ENCODE measurements around the gene KCTD15. TPM values are rescaled to one million over a fixed set of nuclear protein-coding genes. Genes with fewer than 3 reads are reported as not detected.

Gene KCTD15
- total RNA-seq, 1 experiment from 2014 or later: 59.9 TPM

DNA sequence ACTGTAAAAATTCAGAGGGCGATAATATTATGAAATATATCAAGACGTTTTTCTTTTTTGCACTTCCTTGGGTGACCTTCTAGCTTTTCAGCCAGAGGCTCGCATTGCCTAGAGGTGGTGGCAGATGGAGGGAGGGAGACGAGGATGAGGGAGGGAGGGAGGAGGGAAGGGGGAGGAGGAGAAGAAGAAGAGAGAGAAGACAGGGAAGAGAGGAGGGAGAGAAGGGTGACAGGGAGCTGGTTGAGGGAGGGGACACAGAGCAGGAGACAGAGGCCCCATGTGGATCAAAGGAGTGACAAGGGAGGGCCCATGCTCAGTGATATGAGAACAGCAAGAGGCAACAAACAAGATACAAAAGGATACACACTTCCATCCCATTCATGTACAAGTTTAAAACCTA, 8.0 kb upstream of the KCTD15 start:
- Mint-ChIP-seq H3K9me3 (no peaks in the 10 kb centered on the region), H3K27me3 (ENCODE audit: low read depth) (peaks cover 19% of the 10 kb centered on the region), H3K4me1 (peaks cover 6 to 18% of the 10 kb centered on the region in 2 experiments), H3K36me3 (ENCODE audit: insufficient read depth in 1 of 3, low read depth in 3 of 3) (no peaks in the 10 kb centered on the region), H3K4me3 (no peak overlapping the region), H3K27ac (no peak overlapping the region)
- Histone ChIP-seq H3K23ac (ENCODE audit: insufficient read length, low read depth, low read length) (no peak overlapping the region), H3K9ac (ENCODE audit: extremely low read depth, insufficient read length, low read length) (no peak overlapping the region), H2BK20ac (ENCODE audit: low read depth, low read length, poor library complexity, severe bottlenecking) (no peak overlapping the region), H3K4me2 (ENCODE audit: insufficient read depth, insufficient read length, low read length) (no peak overlapping the region), H4K20me1 (ENCODE audit: control insufficient read depth, insufficient read depth, insufficient read length) (peaks cover 2% of the 10 kb centered on the region), H3K27ac (ENCODE audit: insufficient read length, low read depth, low read length) (no peak overlapping the region), H3K4me1 (ENCODE audit: insufficient read depth, low read length) (no peaks in the 10 kb centered on the region), H4K8ac (replicated peaks; ENCODE audit: insufficient read length, low read depth, low read length) (no peak overlapping the region), H2BK120ac (ENCODE audit: low read depth, low read length, poor library complexity, severe bottlenecking) (no peak overlapping the region), H2BK5ac (ENCODE audit: insufficient read length, low read length) (no peak overlapping the region), H2AFZ (ENCODE audit: low read length) (no peak overlapping the region), H3K23me2 (ENCODE audit: insufficient read length, low read depth, low read length, poor library complexity, severe bottlenecking) (no peaks in the 10 kb centered on the region), H4K91ac (ENCODE audit: insufficient read length, low read depth, low read length) (no peak overlapping the region), H3T11ph (ENCODE audit: low read length) (no peak overlapping the region), H2BK12ac (ENCODE audit: insufficient read length, low read depth, low read length) (no peak overlapping the region), H3K14ac (ENCODE audit: insufficient read depth, low read length) (no peak overlapping the region), H3K79me1 (ENCODE audit: insufficient read depth, low read depth, low read length, poor library complexity, severe bottlenecking) (no peaks in the 10 kb centered on the region), H3K79me2 (ENCODE audit: insufficient read depth, low read length) (no peaks in the 10 kb centered on the region), H2BK15ac (ENCODE audit: low read depth, low read length) (no peak overlapping the region), H2AK5ac (ENCODE audit: insufficient read length, low read length) (no peak overlapping the region), H3K27me3 (ENCODE audit: insufficient read depth, low read length) (no peaks in the 10 kb centered on the region), H3K56ac (ENCODE audit: insufficient read length, low read depth, low read length) (no peak overlapping the region), H3K18ac (ENCODE audit: insufficient read length, low read depth, low read length) (no peak overlapping the region), H4K5ac (ENCODE audit: insufficient read length, low read depth, low read length) (no peak overlapping the region), H3K9me3 (ENCODE audit: control insufficient read depth, low read depth, low read length) (no peaks in the 10 kb centered on the region), H3K4ac (ENCODE audit: low read depth, low read length) (no peak overlapping the region)
- DNase-seq: no peak
- TF ChIP-seq, protein P1, sequence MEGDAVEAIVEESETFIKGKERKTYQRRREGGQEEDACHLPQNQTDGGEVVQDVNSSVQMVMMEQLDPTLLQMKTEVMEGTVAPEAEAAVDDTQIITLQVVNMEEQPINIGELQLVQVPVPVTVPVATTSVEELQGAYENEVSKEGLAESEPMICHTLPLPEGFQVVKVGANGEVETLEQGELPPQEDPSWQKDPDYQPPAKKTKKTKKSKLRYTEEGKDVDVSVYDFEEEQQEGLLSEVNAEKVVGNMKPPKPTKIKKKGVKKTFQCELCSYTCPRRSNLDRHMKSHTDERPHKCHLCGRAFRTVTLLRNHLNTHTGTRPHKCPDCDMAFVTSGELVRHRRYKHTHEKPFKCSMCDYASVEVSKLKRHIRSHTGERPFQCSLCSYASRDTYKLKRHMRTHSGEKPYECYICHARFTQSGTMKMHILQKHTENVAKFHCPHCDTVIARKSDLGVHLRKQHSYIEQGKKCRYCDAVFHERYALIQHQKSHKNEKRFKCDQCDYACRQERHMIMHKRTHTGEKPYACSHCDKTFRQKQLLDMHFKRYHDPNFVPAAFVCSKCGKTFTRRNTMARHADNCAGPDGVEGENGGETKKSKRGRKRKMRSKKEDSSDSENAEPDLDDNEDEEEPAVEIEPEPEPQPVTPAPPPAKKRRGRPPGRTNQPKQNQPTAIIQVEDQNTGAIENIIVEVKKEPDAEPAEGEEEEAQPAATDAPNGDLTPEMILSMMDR (conservative IDR thresholded peaks at IDR 0.05): no peak
- no CpG with 5 or more reads among the region's 4 CpGs for WGBS (ENCODE audit: extremely low coverage, insufficient read length, low lambda C conversion rate)

All from H9 (cell line).